Neural crest cell (in vitro differentiated cells): ENCODE results near the gene MAPK12. TPM values are rescaled to one million over a fixed set of nuclear protein-coding genes. Genes with fewer than 3 reads are reported as not detected.

Source experiments
- DNase-seq: peaks from one replicate; pipeline ENCODE4 v3.0.0; 2021; ENCODE audit warnings: low read depth, mixed read lengths, low spot score
- H3K27ac Mint-ChIP-seq: one replicate; pipeline ENCODE4 v1.8.0; 2021; ENCODE audit warnings: mild to moderate bottlenecking, mixed read lengths; ENCODE audit not compliant: unreplicated experiment
- H3K27me3 Mint-ChIP-seq: 2 replicates; pipeline ENCODE4 v1.8.0; 2021; ENCODE audit warnings: low read depth, mild to moderate bottlenecking, mixed read lengths
- H3K36me3 Mint-ChIP-seq: 2 replicates; pipeline ENCODE4 v1.8.0; 2021; ENCODE audit warnings: low read depth, mild to moderate bottlenecking, mixed read lengths
- H3K4me1 Mint-ChIP-seq: 2 replicates; pipeline ENCODE4 v1.8.0; 2021; ENCODE audit warnings: mixed read lengths
- H3K4me3 Mint-ChIP-seq: one replicate; pipeline ENCODE4 v1.8.0; 2021; ENCODE audit warnings: mild to moderate bottlenecking, mixed read lengths
- H3K9me3 Mint-ChIP-seq: 2 replicates; pipeline ENCODE4 v1.8.0; 2021; ENCODE audit warnings: mixed read lengths
- total RNA-seq: library from RNA; stranded (reverse); gene quantifications from 2 replicates; pipeline ENCODE4 v1.2.1, GENCODE V29; 2021
- TF ChIP-seq, protein P1 (sequence below): fragments of 200-600 bp; sonication (generic); conservative IDR thresholded peaks from 2 replicates; pipeline ENCODE4 v1.5.0; 2021; ENCODE audit warnings: antibody characterized with exemption, mild to moderate bottlenecking

The MAPK12 gene
- total RNA-seq, 1 donor from 2014 or later: 46.5 TPM

DNA sequence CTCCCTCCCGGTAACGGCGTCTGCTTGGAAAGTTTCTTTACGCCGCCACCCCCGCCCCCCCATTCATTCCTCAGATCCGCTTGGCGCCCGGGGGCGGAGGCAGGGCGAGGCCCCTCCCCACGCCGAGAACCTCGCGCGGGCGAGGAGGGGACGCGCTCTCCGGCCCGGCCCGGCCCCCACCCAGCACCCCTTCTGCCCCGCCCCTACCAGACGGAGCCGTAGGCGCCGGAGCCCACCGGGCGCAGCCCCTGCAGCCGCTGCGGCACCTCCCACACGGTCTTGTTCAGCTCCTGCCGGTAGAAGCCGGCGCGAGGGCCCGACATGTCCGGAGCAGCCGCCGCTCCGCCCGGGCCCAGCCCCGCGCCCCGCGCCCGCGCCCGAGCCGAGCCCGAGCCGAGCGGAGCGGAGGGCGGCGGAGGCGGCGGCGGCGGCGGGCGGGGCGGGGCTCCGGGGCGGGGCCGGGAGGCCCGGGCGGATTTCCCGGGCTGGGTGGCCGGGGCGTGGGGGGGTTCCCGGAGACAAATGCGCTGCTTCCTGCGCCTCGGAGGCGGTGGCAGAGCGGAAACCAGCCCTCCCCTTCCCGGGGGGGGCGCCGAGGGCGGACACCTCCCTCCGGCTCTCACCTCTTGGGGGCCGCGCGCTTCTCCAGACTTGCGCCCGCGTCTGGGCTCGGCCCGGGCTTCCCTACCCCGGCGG, 8.6 kb upstream of the MAPK12 start, which contains the start of gene MAPK11:
TSS of gene MAPK11 (minus strand) at position 411 of the 696 bp plus-strand sequence. CDS start at position 323, 88 bp downstream.
- Mint-ChIP-seq H3K27ac (no peak within 1 kb of the TSS), H3K9me3 (no peaks in the 10 kb centered on the region), H3K36me3 (peaks cover 5% of the 10 kb centered on the region), H3K4me3 (peak within 1 kb of the TSS; percentile 81), H3K27me3 (peaks cover 38% of the 10 kb centered on the region), H3K4me1 (peaks cover 11% of the 10 kb centered on the region)
- TF ChIP-seq, protein P1, sequence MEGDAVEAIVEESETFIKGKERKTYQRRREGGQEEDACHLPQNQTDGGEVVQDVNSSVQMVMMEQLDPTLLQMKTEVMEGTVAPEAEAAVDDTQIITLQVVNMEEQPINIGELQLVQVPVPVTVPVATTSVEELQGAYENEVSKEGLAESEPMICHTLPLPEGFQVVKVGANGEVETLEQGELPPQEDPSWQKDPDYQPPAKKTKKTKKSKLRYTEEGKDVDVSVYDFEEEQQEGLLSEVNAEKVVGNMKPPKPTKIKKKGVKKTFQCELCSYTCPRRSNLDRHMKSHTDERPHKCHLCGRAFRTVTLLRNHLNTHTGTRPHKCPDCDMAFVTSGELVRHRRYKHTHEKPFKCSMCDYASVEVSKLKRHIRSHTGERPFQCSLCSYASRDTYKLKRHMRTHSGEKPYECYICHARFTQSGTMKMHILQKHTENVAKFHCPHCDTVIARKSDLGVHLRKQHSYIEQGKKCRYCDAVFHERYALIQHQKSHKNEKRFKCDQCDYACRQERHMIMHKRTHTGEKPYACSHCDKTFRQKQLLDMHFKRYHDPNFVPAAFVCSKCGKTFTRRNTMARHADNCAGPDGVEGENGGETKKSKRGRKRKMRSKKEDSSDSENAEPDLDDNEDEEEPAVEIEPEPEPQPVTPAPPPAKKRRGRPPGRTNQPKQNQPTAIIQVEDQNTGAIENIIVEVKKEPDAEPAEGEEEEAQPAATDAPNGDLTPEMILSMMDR: no peak
- DNase-seq: no peak

DNA sequence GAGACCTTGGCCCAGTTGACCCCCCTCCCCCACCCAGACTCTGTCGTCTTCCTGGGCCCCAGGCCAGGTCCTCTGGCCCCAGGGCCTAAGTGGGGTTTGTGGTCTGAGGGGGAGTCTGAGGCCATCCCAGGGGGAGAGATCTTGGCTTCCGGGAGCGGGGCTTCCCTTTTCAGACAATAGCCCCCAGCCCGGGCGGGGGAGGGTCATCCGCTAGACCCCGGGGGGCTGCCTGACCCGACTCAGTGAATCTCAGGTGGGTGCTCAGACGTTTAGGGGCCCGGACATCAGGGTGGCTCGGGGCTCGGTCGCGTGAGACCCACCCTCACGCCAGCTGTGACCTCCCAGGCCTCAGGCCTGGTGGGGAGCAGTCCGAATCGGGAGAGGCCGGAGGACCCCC, 8.1 kb upstream of the MAPK12 start:
- TF ChIP-seq, protein P1: no peak
- Mint-ChIP-seq H3K27ac (no peak overlapping the region), H3K27me3 (peaks cover 38% of the 10 kb centered on the region), H3K9me3 (no peaks in the 10 kb centered on the region), H3K4me3 (peak overlapping the region; percentile 73), H3K36me3 (peaks cover 5% of the 10 kb centered on the region), H3K4me1 (peaks cover 11% of the 10 kb centered on the region)
- DNase-seq: no peak

GRCh38 chr22:50268655-50269113, 7.2 kb upstream of the MAPK12 start:
- no peak for DNase-seq
- TF ChIP-seq, protein P1: no peak
- H3K4me1 Mint-ChIP-seq: peaks cover 5% of the 10 kb centered on the region
- peaks cover 33% of the 10 kb centered on the region for H3K27me3 Mint-ChIP-seq
- H3K36me3 Mint-ChIP-seq: peaks cover under 1% of the 10 kb centered on the region
- H3K4me3 Mint-ChIP-seq: peak overlapping the region; percentile 73
- no peak overlapping the region for H3K27ac Mint-ChIP-seq
- H3K9me3 Mint-ChIP-seq: no peaks in the 10 kb centered on the region

DNA sequence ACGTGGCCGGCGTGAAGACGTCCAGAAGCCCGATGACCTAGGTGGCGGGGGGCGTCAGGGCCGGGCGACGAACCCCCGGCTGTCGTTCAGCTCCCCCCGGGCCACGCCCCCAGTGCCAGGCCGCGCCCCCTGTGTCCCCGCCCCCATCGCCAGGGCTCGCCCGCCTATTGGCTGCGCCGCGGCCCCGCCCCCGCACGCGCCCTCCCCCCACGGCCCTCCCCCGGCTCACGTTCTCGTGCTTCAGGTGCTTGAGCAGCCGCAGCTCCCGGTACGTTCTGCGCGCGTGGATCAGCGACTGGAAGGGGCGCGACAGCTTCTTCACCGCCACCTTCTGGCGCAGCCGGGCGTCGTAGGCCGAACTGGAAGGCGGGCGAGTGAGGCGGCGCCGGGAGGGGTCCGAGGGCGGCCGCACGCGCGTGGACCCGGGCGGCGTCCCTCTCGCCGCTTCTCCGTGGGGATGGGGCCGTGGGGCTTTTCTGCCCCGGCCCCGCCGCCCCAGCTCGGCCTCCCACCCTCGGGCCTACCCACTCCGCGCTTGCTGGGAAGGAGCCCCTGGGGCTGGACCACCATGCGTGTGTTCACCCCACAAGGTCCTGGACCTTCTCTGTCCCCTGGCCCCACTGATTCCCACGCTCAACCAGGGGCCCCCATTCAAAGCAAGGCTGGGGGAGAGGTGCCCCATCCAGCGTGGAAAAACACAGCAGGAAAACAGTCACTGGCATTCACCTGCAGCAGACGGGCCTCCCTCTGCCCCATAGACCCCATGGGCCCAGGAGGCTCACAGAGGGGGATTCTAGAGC, 6.3 kb upstream of the MAPK12 start:
- Mint-ChIP-seq H3K4me3 (peak overlapping the region; percentile 73), H3K27ac (no peak overlapping the region), H3K4me1 (peaks cover 3% of the 10 kb centered on the region), H3K27me3 (peaks cover 31% of the 10 kb centered on the region), H3K36me3 (no peaks in the 10 kb centered on the region), H3K9me3 (no peaks in the 10 kb centered on the region)
- TF ChIP-seq, protein P1: peak; percentile 39
- no peak for DNase-seq

- TF ChIP-seq, protein P1: no peak
- Mint-ChIP-seq H3K4me3 (no peak overlapping the region), H3K4me1 (peaks cover 8% of the 10 kb centered on the region), H3K27ac (no peak overlapping the region), H3K9me3 (no peaks in the 10 kb centered on the region), H3K36me3 (no peaks in the 10 kb centered on the region), H3K27me3 (peaks cover 26% of the 10 kb centered on the region)
- no peak for DNase-seq
Observed at GRCh38 chr22:50266994-50267393, 5.5 kb upstream of the MAPK12 start.
